ENCODE measurements around the gene GOLT1B. TPM values are rescaled to one million over a fixed set of nuclear protein-coding genes. Genes with fewer than 3 reads are reported as not detected.

GOLT1B gene
- total and polyA plus RNA-seq, 2 of the 8 experiments (the other 6 are each of a cell fraction or from before 2014, with no cell fraction given) = 18.3 to 38.3 TPM

GRCh38 chr12:21523148-21523547 is 21.6 kb downstream of the GOLT1B start:
- H4K20me1 ChIP-seq (replicated peaks in 1 of 2; ENCODE audit: control insufficient read depth in 1 of 2, insufficient read depth in 2 of 2, low read length in 2 of 2) = no peaks in the 10 kb centered on the region
- peaks cover 6% of the 10 kb centered on the region; the same call in 1 of the 2 replicates for H3K23me2 ChIP-seq (ENCODE audit: low read depth, low read length)
- no peak for DNase-seq (ENCODE audit: low read depth in 1 of 2, low spot score in 2 of 2)
- H3K14ac ChIP-seq (ENCODE audit: insufficient read length) = no peak overlapping the region
- no peak overlapping the region for H4K8ac ChIP-seq (ENCODE audit: extremely low read depth, insufficient read depth, low read length)
- H3K4me3 ChIP-seq (ENCODE audit: extremely low read depth in 1 of 4, insufficient read depth in 2 of 4, low read depth in 3 of 4, low read length in 4 of 4) = no peak overlapping the region
- no peak overlapping the region for H3K23ac ChIP-seq (ENCODE audit: insufficient read length)
- no peak overlapping the region for H3K9ac ChIP-seq (replicated peaks in 1 of 4; ENCODE audit: extremely low read depth in 1 of 4, low read depth in 3 of 4, low read length in 3 of 4)
- no peaks in the 10 kb centered on the region for H3K36me3 ChIP-seq (ENCODE audit: control insufficient read depth in 2 of 4, insufficient read depth in 4 of 4, low read length in 3 of 4)
- H2BK5ac ChIP-seq (ENCODE audit: low read depth, low read length) = no peak overlapping the region
- no peak overlapping the region for H2BK12ac ChIP-seq (ENCODE audit: low read depth, low read length)
- H3K18ac ChIP-seq (ENCODE audit: extremely low read depth, low read length) = no peak overlapping the region
- H2BK20ac ChIP-seq (ENCODE audit: low read length) = no peak overlapping the region
- no peaks in the 10 kb centered on the region for H3K9me3 ChIP-seq (ENCODE audit: insufficient read depth in 2 of 2, low read depth in 1 of 2, low read length in 1 of 2)
- H4K91ac ChIP-seq (replicated peaks; ENCODE audit: insufficient read length, low read length) = no peak overlapping the region
- CTCF ChIA-PET (ENCODE audit: partially characterized antibody) = no interaction called here
- peaks cover 0 to 4% (median 0%) of the 10 kb centered on the region in 4 experiments; a peak in 1 of 7 replicates for H3K4me1 ChIP-seq (replicated peaks in 1 of 4; ENCODE audit: control insufficient read depth in 3 of 4, insufficient read depth in 4 of 4, low read length in 3 of 4)
- POLR2A ChIA-PET (ENCODE audit: partially characterized antibody) = interaction anchor here (1.2 kb wide), 1 partner anchor 21 kb away, joined by 3 read pairs; the partner anchor contains the start of genes GOLT1B and RECQL
- no peak for TF ChIP-seq RAD21 (IDR thresholded peaks at IDR 0.05 in 1 of 2, conservative IDR thresholded peaks at IDR 0.05 in 1 of 2; ENCODE audit: low read depth in 2 of 2, low read length in 2 of 2)
- FAIRE-seq = no peak
- H3K4me2 ChIP-seq (ENCODE audit: insufficient read depth in 1 of 2, low read depth in 2 of 2, low read length in 2 of 2) = no peak overlapping the region
- no peak overlapping the region for H2AK5ac ChIP-seq (ENCODE audit: low read depth, low read length)
- H3K27ac ChIP-seq (ENCODE audit: low read depth, low read length) = no peak overlapping the region
- no peak overlapping the region for H2BK15ac ChIP-seq (ENCODE audit: low read length)
- H3K56ac ChIP-seq (replicated peaks; ENCODE audit: insufficient read length, low read depth, low read length) = no peak overlapping the region
- no peak overlapping the region for H2AFZ ChIP-seq (ENCODE audit: low read length)
- H3K4ac ChIP-seq (replicated peaks; ENCODE audit: insufficient read length, low read depth, low read length) = no peak overlapping the region
- no peaks in the 10 kb centered on the region for H3K79me2 ChIP-seq (ENCODE audit: control insufficient read depth in 1 of 2, insufficient read depth in 2 of 2, low read length in 2 of 2)
- H4K5ac ChIP-seq (ENCODE audit: insufficient read length, low read depth, low read length) = no peak overlapping the region
- H2BK120ac ChIP-seq (replicated peaks; ENCODE audit: low read depth, low read length) = no peak overlapping the region
- peaks cover 0 to 16% (median 6%) of the 10 kb centered on the region in 4 experiments; a peak in 3 of 7 replicates for H3K27me3 ChIP-seq (replicated peaks in 1 of 4; ENCODE audit: control insufficient read depth in 3 of 4, extremely low read depth in 1 of 4, insufficient read depth in 3 of 4, low read length in 3 of 4)
- no peaks in the 10 kb centered on the region for H3K79me1 ChIP-seq (ENCODE audit: low read depth, low read length)

Measured in H1 (cell line).